HG02759 (cell line): ENCODE measurements around the gene SMIM8.
"Not testable (repeated sequence)": the region's sequence is repeated elsewhere in the genome, so short reads cannot be mapped to it uniquely, and the experiment has no call there.

Experiments used
- ATAC-seq: cut with Tn5 transposase; IDR thresholded peaks from one replicate; pipeline ENCODE4 v1.9.1; 2021; ENCODE audit warnings: mild to moderate bottlenecking, moderate library complexity; ENCODE audit not compliant: unreplicated experiment

The SMIM8 gene, protein sequence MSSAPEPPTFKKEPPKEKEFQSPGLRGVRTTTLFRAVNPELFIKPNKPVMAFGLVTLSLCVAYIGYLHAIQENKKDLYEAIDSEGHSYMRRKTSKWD

DNA sequence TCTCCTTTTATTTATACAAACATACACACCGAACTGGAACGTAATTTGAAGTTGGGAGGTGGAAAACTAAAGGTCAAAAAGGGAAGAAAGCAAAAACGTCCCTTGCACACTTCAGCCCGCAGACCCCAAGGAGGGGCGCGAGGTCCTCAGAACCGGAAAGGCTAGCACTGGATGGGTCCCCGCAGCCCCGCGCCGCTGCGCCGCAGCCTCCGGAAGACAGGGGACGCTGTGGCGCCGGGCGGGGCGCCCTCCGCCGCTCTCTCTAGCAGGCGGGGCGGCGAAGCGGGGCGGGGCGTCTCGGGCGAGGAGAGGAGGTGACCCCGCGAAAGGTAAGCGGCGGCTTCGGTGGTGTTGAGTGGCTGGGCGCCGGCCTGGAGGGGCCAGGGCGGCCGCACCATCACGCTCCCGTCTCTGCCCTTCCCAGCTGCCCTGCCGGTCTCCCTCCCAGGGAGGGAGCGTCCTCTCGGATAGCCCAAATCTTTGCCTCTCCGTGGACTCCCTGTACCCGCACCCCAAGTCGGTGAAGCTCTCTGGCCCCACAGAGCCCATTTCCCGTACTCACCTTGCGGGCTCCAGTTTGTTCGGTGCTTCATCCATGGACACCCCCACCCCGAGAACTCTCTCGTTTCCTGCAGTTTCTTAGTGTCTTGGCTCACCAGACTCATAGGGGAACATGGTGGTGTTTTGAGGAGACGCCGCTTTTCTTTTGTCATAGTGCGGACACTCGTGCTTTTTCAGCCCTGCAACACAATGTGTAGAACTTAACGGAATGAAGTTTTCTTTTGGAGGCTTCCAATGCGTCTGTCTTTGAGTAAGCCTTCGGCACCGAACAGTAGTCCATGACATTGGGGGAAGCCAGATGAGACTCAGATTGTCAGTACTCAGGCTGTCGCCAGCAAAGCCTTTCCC, at the start of gene SMIM8:
SMIM8 (plus strand) TSS at position 285 of the 909 bp plus-strand sequence. CDS start 14,444 bp downstream, outside the sequence.
- peak; percentile 100 for ATAC-seq

DNA sequence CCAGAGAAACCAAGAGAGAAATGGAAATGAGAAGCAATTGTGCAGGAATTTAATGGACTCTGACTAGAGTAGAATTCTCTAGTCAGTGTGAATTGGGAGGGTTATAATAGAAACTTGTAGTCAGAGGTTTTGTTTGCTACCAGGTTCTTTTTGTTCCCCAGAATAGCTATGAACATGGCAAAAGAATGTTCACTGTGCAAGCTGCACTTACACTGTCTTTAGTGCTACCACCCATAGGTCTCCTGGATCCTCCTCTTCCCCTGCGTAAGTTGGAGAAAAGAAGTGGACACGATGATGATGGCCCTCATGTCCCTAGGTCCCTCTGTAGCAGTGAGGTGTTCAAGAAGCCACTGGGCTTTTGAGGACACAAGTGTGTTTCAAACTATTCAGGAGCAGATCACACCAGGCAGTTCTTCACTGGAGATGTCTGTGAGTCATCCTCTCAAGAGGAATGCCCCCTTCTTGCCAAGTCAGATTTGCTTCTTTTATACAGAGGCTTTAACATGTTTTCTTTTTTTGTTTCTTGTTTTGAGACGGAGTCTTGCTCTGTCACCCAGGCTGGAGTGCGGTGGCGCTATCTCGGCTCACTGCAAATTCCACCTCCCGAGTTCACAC, 47.6 kb upstream of the SMIM8 start:
- no peak for ATAC-seq

DNA sequence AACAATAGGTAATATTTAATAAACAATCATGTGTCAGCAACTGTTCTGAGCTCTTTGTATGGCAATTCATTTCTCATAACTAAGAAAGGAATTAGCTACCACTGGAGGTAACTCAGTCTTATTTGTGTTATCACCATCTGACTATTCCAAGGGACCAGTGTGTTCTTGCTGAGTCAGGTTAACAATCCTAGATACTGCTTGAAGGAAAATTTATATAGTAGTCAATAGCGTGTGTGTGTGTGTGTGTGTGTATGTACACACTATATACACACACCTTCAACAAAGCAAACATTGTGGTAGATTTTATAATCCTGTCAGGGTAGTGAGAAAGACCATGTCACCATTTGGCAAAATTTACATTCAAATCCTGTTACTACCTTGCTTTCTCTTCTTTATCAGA, 45.8 kb upstream of the SMIM8 start:
- ATAC-seq: no peak

DNA sequence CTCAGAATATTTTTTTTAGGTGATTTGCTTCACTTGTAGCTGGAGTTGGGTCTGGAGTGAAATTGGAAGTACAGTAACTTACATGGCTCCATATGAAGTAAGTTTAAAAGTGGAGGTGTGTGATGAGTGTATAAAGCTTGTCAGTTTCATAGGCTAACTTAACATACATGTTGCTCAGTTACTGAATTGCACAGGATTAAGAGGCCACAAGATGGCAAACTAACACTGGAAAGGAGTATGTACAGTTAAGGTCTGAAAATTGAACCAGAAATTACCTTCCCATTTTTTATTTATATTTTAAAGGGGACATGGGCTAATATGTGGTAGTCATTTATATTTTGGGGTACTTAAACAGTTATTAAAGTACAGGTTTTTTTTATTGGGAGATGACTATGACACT, 45.3 kb upstream of the SMIM8 start:
- no peak for ATAC-seq

DNA sequence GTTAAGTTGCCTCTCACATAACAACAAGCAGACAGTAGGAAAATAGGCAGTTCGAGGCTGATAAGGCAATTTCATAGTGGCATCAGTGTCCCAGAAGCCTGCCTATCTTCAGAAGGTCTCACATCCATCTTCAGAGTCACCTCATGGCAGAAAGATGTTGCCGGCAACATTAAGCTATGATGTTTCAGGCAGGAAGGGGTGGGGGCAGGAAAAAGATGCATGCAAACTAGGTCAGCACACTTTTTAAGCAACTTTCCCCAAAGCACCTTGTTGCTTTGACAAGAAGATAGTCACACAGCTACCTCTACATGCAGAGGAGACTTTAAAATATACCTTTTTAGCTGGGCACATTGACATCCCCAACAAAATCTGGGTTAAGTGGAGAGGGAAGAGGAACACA, 43.2 kb upstream of the SMIM8 start:
- no peak for ATAC-seq

DNA sequence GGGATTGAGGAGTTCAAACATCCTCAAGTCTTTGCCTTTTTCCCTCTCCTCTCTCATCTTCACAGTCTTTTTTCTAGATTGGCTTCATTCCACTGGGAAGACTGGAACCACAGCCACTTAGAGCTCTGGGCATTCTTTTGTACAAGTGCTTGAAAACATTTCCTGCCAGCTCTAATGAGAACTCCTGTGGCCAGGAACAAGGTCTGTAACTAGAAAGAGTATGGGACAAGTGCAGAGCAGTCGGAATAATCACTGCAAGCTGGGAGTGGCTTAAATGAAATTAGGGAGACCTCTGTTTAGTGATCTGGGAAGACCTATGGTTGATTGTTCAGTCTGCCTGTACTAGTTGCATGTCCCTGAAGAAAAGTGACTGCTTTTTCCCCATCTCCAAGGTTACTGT, 41.0 kb upstream of the SMIM8 start:
- ATAC-seq: no peak

DNA sequence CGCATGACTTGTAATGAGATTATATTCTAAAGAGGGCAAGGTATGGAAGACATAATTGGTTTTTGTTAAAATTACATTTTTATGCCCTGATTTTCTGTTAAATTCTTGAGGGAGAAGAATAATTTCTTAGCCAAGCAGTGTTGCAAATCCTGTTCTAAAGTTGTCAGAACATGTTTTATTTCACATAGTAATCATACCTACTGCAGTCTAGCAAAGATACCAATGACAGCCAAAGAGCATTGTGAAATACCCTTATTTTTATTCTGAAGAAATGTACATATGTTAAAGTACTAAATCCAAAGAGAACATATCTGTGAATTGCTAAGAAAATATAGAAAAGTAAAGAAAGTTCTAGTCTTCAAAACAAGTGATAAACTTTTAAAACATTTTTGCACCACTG, 39.6 kb upstream of the SMIM8 start:
- no peak for ATAC-seq

DNA sequence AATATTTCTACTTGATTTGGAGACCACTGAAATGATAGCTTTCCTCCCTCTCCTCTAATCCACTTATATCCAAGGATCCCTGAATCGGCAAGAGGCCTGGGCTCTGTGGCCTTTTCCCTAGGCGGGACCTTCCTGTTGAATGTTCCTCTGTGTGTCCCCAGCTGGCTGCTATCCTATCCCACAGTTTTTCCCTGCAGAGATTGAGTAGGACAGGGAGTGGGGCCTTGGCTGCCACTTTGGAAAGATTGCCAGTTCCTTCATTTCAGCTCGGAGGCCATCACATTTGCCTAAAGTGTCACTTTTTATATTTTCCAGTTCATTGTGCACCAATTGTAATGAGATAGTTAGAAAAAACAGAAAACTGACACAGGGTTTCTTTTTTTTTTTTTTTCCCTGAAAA, 38.9 kb upstream of the SMIM8 start:
- ATAC-seq: no peak

DNA sequence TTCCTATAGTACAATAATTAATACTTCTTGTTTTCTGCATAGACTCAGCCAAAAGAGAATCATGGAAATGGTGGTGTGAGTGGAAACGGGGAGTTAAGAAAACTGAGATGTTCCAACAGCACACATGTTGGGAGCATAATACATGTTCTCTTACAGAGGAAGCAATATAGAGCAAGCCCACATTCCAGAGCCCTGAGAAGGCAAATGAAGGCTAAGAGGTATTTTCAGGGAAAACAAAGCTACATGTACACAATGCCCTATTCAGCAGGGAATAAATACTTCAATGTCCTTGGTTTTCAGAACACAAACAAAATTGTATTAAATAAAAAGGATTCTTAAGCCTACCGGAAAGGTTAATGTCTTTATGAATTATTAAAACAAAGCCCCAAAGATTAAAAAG, 35.1 kb upstream of the SMIM8 start:
- no peak for ATAC-seq

DNA sequence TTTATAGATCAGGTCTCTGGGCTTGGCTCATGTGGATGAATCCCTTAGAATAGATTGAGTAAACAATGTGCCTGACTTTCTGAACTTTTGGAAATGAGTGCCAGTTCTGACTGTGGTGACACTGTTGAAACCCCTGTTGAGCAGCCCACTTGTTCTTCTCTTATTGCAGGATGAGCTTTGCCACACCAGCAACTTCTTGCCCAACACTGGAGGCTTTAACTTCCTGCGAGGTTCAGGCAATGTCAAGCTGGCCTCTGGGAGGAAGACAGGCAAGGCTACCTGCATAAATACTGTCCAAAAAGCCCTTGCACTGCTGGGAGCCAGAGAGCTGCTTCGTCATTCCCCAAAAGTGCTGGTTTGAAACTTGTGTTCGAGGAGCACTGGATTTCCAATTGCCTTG, 32.8 kb upstream of the SMIM8 start:
- no peak for ATAC-seq

DNA sequence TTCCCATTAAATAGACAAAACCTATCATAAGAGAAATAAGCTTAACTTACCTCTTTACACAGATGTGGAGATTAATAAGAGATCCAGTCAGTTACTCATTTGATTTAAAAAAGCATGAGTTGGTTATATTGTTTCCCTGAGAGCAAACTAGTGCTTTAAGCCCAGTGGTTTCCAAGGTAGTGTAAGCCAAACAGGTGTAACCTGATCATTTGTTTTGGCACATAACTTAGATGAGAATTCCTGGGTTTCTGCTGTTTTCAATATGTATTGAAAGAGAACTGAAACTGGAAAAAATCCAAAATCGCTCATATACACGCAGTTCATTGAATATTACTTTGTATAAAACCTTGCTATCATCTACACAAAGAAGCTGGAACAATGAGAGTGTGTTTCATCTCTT, 30.5 kb upstream of the SMIM8 start:
- ATAC-seq: no peak

DNA sequence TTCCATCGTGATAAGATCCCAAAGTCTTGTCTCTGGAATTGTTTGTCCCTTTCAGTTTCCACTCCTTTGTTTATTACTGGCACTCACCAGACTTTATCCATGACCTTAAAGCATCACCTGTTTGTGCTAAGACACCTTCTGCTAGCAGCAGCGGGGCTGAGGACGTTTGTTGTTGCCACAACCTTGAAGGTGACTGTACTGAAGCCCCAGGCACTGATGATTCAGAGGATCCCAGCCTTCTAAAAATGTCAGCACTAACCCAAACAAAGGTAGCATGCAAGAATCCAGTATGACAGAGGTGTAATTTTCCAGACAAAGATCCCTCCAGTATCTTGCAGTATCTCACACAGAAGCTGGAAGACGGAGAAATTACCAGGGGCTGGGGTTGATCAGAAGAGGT, 28.9 kb upstream of the SMIM8 start:
- no peak for ATAC-seq

DNA sequence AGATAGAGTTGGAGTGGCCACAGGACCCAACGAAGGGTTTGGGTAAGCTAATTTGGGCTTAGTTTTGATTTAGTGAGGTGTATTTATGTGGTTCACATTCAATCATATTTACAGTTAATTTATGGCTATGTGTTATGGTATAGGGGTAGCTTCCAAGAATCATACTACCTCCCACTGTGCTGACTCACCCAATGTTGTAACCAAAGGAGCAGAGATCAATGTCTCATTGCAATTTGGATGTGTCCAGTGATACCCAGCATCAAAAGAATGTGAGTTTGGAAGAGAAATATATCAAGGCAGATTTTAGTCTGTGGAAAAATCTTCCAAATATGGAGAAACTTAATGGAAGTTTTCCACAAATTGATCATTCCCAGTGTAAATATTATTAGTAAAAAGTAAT, 25.3 kb upstream of the SMIM8 start:
- no peak for ATAC-seq

DNA sequence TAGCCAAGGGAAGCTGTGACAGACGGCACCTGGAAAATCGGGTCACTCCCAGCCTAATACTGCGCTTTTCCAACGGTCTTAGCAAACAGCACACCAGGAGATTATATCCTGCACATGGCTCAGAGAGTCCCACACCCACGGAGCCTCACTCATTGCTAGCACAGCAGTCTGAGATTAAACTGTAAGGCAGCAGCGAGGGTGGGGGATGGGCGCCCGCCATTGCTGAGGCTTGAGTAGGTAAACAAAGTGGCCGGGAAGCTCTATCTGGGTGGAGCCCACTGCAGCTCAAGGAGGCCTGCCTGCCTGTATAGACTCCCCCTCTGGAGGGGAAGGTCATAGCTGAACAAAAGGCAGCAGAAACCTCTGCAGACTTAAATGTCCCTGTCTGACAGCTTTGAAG, 21.1 kb upstream of the SMIM8 start:
- not testable (repeated sequence) for ATAC-seq

DNA sequence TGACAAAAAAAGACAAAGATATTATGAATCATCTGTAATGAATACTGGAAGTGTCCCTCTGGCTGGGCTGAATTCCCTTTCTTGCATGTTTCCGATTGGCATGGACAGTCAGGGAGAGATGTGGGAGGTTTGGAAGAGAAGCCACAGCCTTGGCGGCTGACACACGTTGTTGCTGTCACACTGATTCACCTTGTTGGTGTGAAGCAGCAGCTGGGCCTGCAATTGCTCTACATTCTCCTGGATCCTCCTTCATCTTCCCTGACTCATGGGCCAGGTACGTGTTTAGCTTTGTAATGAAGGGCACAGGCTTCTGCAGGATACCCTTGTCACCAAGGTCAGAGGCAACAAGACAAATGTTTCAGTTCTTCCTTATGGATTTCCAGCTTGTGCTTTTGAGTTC, 13.4 kb upstream of the SMIM8 start:
- no peak for ATAC-seq

DNA sequence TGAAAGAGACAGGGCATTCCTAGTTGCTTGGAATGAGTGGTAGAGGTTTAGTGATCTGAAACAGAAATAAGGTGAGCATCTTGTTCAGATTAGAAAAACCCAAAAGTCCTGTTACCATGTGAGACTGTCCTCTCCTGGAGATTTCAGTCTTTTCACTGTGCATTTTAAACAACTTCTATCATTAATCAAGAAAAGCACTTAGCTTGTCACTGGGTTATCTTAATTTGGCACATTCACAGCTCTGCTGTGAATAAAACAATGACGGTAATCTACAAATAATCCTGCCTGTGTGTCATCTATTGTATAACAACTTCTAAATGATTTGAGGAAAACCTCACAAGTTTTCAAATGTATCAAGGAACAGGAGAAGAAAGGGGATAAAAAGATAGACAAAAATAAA, 9.5 kb upstream of the SMIM8 start:
- ATAC-seq: no peak

DNA sequence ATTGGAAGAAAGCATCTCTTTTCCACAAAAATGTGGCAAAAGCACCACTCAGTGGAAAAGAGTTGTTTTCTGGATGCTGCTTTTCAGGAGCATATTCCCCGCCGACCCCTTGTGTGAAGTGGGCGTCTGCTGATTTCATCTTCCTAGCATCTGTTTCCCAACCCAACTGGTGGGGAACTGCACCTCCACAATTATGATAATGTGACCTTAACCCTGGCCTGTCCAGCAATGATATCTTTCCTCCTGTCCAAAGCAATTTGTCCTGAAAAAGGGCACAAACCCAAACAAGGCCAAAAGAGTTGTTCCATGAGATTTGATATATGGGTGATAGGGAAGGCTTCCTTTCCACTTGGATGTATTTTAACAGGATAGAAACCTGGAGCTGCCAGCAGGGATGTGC, 7.3 kb upstream of the SMIM8 start:
- no peak for ATAC-seq

DNA sequence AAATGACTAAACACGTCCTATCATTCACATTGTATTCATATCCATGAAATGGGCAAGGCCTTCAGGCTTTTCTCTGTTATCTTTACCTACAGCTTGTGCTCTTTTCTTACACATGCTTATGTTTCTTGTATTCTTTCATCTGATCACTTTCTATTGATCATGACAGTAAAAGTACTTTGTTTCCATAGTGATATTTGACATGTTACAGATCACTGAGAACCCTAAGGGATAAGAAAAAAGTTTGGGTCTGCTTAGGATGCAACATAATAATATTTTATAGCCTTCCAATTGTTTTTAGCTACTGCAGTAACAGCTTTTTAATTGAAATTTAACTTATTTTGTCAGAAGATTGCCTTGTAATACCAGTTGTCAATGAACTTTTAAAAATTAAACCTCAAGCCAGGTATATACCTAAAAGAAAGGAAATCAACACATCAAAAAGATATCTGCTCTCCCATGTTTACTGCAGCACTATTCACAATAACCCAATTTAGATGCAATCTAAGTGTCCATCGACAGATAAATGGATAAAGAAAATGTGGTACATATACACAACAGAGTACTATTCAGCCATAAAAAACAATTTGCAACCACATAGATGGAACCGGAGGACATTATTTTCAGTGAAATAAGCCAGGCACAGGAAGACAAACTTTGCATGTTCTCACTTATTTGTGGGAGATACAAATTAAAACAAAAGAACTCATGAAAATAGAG, 3.0 kb upstream of the SMIM8 start:
- no peak for ATAC-seq

DNA sequence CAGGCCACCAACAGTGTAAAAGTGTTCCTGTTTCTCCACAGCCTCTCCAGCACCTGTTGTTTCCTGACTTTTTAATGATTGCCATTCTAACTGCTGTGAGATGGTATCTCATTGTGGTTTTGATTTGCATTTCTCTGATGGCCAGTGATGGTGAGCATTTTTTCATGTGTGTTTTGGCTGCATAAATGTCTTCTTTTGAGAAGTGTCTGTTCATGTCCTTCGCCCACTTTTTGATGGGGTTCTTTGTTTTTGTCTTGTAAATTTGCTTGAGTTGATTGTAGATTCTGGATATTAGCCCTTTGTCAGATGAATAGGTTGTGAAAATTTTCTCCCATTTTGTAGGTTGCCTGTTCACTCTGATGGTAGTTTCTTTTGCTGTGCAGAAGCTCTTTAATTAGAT, 1.5 kb downstream of the SMIM8 start:
- not testable (repeated sequence) for ATAC-seq

DNA sequence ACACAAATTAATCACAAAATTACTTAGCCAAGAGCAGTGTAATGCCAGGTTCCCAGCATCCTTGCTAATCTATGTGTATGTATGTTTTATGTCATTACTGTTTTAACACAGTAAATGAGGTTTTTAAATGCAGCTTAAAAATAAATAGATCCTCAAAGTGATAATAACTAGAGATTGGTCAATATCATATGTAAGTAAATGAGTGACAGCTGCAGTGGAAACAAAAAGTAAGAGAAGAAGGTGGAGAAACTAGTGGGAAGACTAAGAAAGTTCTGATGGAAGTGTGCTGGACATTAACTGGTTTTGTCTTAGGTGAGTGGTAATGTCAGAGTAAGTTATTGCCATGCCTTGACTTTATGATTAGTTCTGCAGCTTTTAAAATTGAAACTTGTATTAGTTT, 8.6 kb downstream of the SMIM8 start:
- no peak for ATAC-seq

DNA sequence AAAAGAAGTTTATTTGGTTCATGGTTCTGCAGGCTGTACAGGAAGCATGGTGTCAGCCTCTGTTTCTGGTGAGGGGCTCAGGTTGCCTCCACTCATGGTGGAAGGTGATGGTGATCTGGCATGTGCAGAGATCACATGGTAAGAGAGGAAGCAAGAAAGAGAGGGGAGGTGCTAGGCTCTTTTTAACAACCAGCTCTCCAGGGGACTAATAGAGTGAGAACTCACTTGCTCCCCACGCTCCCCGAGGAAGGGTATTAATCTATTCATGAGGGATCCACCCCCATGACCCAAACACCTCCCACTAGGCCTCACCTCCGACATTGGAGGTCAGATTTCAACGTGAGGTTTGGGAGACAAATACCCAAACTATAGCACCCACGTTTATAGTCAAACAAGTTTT, 10.6 kb downstream of the SMIM8 start:
- no peak for ATAC-seq
